Sigmoid colon (tissue), 4 donors: Measurements from ENCODE around the gene USP17L24.
"Not testable (repeated sequence)": the region's sequence is repeated elsewhere in the genome, so short reads cannot be mapped to it uniquely, and the experiment has no call there.

ENCODE experiments used
- EP300 ChIP-seq, 4 donors: sonication (generic); formaldehyde crosslinking; IDR thresholded peaks; one replicate each; pipeline ENCODE4 v1.6.1; 2017; ENCODE audit warnings: antibody characterized with exemption in 4 of 4
- POLR2A ChIP-seq, 2 donors: fragments of 450-650 bp; IDR thresholded peaks; one replicate each; pipeline ENCODE4 v1.6.1; 2016; ENCODE audit warnings: antibody characterized with exemption in 2 of 2, mild to moderate bottlenecking in 2 of 2, moderate library complexity in 2 of 2
- POLR2AphosphoS5 ChIP-seq, 4 donors: sonication (generic); formaldehyde crosslinking; IDR thresholded peaks; one replicate each; pipeline ENCODE4 v1.6.1; 2017; ENCODE audit warnings: antibody characterized with exemption in 4 of 4
- TF ChIP-seq, protein P1 (sequence below), 4 experiments: fragments of 450-650 bp in 3 of 4; fragments of 200-600 bp in 1 of 4; IDR thresholded peaks; one replicate each; pipeline ENCODE4 v1.5.1; 2016 to 2019; ENCODE audit warnings: antibody characterized with exemption in 4 of 4, mild to moderate bottlenecking in 3 of 4, moderate library complexity in 2 of 4

- TF ChIP-seq, protein P1, sequence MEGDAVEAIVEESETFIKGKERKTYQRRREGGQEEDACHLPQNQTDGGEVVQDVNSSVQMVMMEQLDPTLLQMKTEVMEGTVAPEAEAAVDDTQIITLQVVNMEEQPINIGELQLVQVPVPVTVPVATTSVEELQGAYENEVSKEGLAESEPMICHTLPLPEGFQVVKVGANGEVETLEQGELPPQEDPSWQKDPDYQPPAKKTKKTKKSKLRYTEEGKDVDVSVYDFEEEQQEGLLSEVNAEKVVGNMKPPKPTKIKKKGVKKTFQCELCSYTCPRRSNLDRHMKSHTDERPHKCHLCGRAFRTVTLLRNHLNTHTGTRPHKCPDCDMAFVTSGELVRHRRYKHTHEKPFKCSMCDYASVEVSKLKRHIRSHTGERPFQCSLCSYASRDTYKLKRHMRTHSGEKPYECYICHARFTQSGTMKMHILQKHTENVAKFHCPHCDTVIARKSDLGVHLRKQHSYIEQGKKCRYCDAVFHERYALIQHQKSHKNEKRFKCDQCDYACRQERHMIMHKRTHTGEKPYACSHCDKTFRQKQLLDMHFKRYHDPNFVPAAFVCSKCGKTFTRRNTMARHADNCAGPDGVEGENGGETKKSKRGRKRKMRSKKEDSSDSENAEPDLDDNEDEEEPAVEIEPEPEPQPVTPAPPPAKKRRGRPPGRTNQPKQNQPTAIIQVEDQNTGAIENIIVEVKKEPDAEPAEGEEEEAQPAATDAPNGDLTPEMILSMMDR (IDR thresholded peaks at IDR 0.05) = not testable (repeated sequence)
- TF ChIP-seq EP300, POLR2A, POLR2AphosphoS5 (IDR thresholded peaks at IDR 0.05): not testable (repeated sequence)
These were observed 9.4 kb downstream of the USP17L24 start, which contains the start of gene USP17L26 for GRCh38 chr4:9334358-9334757.
